Right lobe of liver (tissue), 6 donors: ENCODE results near the gene BCL2L15. TPM values are rescaled to one million over a fixed set of nuclear protein-coding genes. Genes with fewer than 3 reads are reported as not detected.

Source experiments
- ATAC-seq, 4 donors: fragments of 200-7000 bp; cut with Tn5 transposase; one replicate each; pipeline ENCODE4 v1.9.1; 2020; ENCODE audit warnings: mild to moderate bottlenecking in 4 of 4, moderate library complexity in 4 of 4
- DNase-seq, 3 donors: peaks; one replicate each; pipeline ENCODE4 v3.0.0-alpha.2; 2020
- H3K27ac ChIP-seq, 3 donors: fragments of 200-600 bp; one replicate each; pipeline ENCODE4 v1.8.0; 2022
- H3K27me3 ChIP-seq, 2 donors: fragments of 200-600 bp; one replicate each; pipeline ENCODE4 v1.8.0; 2022
- H3K36me3 ChIP-seq, 4 donors: fragments of 200-600 bp; sonication (generic) in 1 of 4; one replicate each; pipeline versions ENCODE4 v1.5.1 to v1.8.0; 2017 to 2022; ENCODE audit warnings: control low read depth in 1 of 4
- H3K4me1 ChIP-seq, 4 donors: fragments of 200-600 bp; sonication (generic) in 1 of 4; one replicate each; pipeline versions ENCODE4 v1.5.1 to v1.8.0; 2017 to 2022; ENCODE audit warnings: control low read depth in 1 of 4
- H3K4me3 ChIP-seq, 3 donors: fragments of 200-600 bp; one replicate each; pipeline ENCODE4 v1.8.0; 2022
- H3K9me3 ChIP-seq, 4 donors: fragments of 200-600 bp; sonication (generic) in 1 of 4; one replicate each; pipeline versions ENCODE4 v1.5.1 to v1.8.0; 2017 to 2022; ENCODE audit warnings: control low read depth in 1 of 4
- POLR2A ChIP-seq: fragments of 450-650 bp; IDR thresholded peaks from one replicate; pipeline ENCODE4 v1.6.1; 2017; ENCODE audit warnings: antibody characterized with exemption, mild to moderate bottlenecking
- whole genome bisulfite sequencing: methylation state at CpG from one replicate; pipeline ENCODE4 v1.1.6; 2018; ENCODE audit warnings: low coverage, low lambda C conversion rate; ENCODE audit not compliant: insufficient coverage; ENCODE audit errors: missing lambda C conversion rate; 5-methylcytosine and 5-hydroxymethylcytosine counted together
- intact Hi-C, 2 donors: fragments of 100-400 bp; cut with DNase I; formaldehyde crosslinking; loops; one replicate each; pipeline versions ENCODE4 v1.11.2 to v1.14.1; 2022
- total RNA-seq, 6 experiments: library from RNA; depleted of rRNA in 2 of 6; stranded (reverse); fragments of >200 nt in 2 of 6; fragmentation: NEBNext Ultra II Directional in 3 of 6; extraction: Animal tissue kit (Norgen Biotek cat#: 25700) in 3 of 6; gene quantifications; one replicate each; pipeline versions ENCODE4 v1.1.0 to v1.2.4, GENCODE V29; 2016 to 2023
- TF ChIP-seq, protein P1 (sequence below), 4 donors: fragments of 200-600 bp in 3 of 4; fragments of 450-650 bp in 1 of 4; IDR thresholded peaks; one replicate each; pipeline versions ENCODE4 v1.5.1 to v1.8.0; 2016 to 2022; ENCODE audit warnings: antibody characterized with exemption in 4 of 4, mild to moderate bottlenecking in 2 of 4
- donor health status: DM: no; HTN: yes; CAD: no.
- donor health status: DM: no; HTN: no; CAD: no.
- donor health status: DM: no; HTN: no; CAD: no.
- donor health status: DM: no; HTN: yes; CAD: no.
- donor health status: DM: no; HTN: yes; CAD: no.

The BCL2L15 gene
- total RNA-seq, 6 experiments from 2014 or later, result 0.06 to 0.73 (median 0.13) TPM; not detected in 1

DNA sequence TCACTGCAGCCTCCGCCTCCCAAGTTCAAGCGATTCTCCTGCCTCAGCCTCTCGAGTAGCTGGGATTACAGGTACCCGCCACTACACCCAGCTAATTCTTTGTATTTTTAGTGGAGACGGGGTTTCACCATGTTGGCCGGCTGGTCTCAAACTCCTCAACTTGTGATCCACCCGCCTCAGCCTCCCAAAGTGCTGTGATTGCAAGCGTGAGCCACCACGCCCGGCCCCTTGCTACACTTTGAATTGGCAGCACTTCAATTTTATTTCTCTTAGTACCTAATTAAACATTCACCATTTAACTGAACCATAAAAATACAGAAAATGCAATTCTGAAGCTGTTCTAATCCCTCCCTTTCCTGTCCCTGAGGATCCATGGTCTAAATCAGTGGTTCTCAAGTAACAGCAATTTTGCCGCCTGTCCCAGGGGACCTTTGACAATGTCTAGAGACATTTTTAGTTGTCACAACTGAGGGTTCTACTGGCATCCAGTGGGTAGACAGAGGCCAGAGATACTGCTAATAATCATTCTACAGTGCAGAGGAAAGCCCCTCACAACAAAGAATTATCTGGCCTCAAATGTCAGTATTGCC is 4.3 kb upstream of the BCL2L15 start:
- intact Hi-C loops, result no loop called here
- Histone ChIP-seq H3K4me3 (no peak overlapping the region), H3K36me3 (peaks cover 0 to 12% (median 5%) of the 10 kb centered on the region in 4 donors), H3K27ac (no peak overlapping the region), H3K9me3 (no peaks in the 10 kb centered on the region), H3K4me1 (no peaks in the 10 kb centered on the region), H3K27me3 (no peaks in the 10 kb centered on the region)
- TF ChIP-seq, protein P1, sequence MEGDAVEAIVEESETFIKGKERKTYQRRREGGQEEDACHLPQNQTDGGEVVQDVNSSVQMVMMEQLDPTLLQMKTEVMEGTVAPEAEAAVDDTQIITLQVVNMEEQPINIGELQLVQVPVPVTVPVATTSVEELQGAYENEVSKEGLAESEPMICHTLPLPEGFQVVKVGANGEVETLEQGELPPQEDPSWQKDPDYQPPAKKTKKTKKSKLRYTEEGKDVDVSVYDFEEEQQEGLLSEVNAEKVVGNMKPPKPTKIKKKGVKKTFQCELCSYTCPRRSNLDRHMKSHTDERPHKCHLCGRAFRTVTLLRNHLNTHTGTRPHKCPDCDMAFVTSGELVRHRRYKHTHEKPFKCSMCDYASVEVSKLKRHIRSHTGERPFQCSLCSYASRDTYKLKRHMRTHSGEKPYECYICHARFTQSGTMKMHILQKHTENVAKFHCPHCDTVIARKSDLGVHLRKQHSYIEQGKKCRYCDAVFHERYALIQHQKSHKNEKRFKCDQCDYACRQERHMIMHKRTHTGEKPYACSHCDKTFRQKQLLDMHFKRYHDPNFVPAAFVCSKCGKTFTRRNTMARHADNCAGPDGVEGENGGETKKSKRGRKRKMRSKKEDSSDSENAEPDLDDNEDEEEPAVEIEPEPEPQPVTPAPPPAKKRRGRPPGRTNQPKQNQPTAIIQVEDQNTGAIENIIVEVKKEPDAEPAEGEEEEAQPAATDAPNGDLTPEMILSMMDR (IDR thresholded peaks at IDR 0.05), result no peak
- TF ChIP-seq POLR2A, result no peak
- no peak for ATAC-seq
- WGBS, result 92% methylated on average over 8 of the region's 11 CpGs
- no peak for DNase-seq

GRCh38 chr1:113890816-113891215 is 3.4 kb upstream of the BCL2L15 start:
- no peaks in the 10 kb centered on the region for H3K27me3 ChIP-seq
- no peak for ATAC-seq
- no peak for DNase-seq
- 59% methylated on average over 2 of the region's 2 CpGs for WGBS
- intact Hi-C loops, result no loop called here
- TF ChIP-seq, protein P1 (IDR thresholded peaks at IDR 0.05), result no peak
- TF ChIP-seq POLR2A, result no peak
- no peaks in the 10 kb centered on the region for H3K4me1 ChIP-seq
- no peaks in the 10 kb centered on the region for H3K9me3 ChIP-seq
- peaks cover 0 to 9% (median 5%) of the 10 kb centered on the region in 4 donors for H3K36me3 ChIP-seq
- H3K4me3 ChIP-seq, result no peak overlapping the region
- no peak overlapping the region for H3K27ac ChIP-seq

- no peak overlapping the region for H3K4me3 ChIP-seq
- WGBS, result 72% methylated on average over 11 of the region's 17 CpGs
- ATAC-seq, result no peak
These were observed 672 bp downstream of the BCL2L15 start for GRCh38 chr1:113886417-113887401.

DNA sequence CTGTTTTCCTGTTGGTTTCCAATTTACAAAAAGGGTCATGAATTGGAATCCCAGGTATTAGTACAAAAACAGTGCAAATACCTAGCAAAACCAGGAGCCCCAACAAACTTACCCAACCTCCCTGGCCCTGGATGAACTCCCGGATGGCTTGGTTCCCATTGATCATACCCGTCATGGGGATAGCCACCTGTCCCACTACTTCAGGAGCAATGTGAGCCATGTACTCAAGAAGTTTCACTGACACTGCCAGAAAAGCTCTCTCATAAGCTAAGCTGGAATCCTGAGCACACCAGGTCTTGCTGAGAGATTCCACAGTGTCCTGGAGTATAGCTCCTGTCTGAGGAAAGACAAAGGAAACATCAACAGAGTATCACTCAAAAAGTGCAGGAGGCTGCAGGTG is 5.7 kb downstream of the BCL2L15 start:
- Histone ChIP-seq H3K4me3 (no peak overlapping the region), H3K36me3 (no peaks in the 10 kb centered on the region), H3K4me1 (no peaks in the 10 kb centered on the region), H3K27me3 (no peaks in the 10 kb centered on the region), H3K27ac (no peak overlapping the region), H3K9me3 (no peaks in the 10 kb centered on the region)
- no peak for ATAC-seq
- intact Hi-C loops, result no loop called here
- no peak for DNase-seq
- TF ChIP-seq, protein P1 (IDR thresholded peaks at IDR 0.05), result no peak
- TF ChIP-seq POLR2A, result no peak
- WGBS, result 83% methylated on average over 2 of the region's 2 CpGs

More at GRCh38 chr1:113886417-113887401, 672 bp downstream of the BCL2L15 start:
- no peaks in the 10 kb centered on the region for H3K4me1 ChIP-seq
- no peaks in the 10 kb centered on the region for H3K36me3 ChIP-seq
- H3K9me3 ChIP-seq, result no peaks in the 10 kb centered on the region
- intact Hi-C loops, result no loop called here
- DNase-seq, result no peak
- H3K27me3 ChIP-seq, result no peaks in the 10 kb centered on the region
- TF ChIP-seq POLR2A, result no peak
- TF ChIP-seq, protein P1 (IDR thresholded peaks at IDR 0.05), result no peak
- H3K27ac ChIP-seq, result no peak overlapping the region
